ENCODE data around the gene CAPN5. TPM values are rescaled to one million over a fixed set of nuclear protein-coding genes. Genes with fewer than 3 reads are reported as not detected.

CAPN5 gene
- total RNA-seq, 1 donor from 2014 or later, result 0.71 TPM

DNA sequence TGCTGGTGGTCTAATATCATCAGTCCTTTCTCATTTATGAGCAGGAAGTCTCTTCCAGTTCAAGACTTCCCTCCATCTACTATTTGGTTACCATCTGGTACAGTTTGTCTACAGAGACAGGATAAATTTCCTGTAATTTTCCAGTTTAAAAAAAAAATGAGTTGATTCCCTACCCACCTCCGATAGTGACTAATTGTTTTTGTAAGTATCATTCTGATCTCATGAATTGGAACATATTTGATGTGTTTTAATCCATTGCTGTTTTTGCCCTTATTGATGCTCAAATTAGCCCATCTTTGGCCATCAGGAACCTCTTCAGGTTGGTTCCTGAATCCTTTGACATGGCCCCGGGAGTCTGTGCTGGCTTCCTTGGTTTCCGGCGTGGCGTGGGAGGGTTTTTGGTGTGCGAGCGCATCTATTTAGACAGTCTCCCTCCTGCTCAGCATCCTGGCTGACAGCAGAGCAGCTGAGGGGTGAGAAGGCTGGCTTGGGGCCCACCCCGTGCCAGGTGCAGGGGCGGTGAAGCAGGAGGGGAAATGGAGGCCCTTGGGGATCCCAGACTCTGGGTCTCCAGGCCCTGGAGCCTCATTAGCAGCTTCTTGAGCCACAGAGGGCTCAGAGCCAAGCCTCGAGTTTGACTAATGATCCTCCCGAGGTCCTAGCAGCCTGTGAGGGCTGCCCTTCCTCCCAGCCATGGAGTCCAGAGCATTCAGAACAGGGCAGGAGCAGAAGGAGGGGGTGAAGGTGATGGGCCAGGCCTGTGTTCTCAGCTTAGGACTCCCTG, 42.7 kb downstream of the CAPN5 start:
- TF ChIP-seq, protein P1, sequence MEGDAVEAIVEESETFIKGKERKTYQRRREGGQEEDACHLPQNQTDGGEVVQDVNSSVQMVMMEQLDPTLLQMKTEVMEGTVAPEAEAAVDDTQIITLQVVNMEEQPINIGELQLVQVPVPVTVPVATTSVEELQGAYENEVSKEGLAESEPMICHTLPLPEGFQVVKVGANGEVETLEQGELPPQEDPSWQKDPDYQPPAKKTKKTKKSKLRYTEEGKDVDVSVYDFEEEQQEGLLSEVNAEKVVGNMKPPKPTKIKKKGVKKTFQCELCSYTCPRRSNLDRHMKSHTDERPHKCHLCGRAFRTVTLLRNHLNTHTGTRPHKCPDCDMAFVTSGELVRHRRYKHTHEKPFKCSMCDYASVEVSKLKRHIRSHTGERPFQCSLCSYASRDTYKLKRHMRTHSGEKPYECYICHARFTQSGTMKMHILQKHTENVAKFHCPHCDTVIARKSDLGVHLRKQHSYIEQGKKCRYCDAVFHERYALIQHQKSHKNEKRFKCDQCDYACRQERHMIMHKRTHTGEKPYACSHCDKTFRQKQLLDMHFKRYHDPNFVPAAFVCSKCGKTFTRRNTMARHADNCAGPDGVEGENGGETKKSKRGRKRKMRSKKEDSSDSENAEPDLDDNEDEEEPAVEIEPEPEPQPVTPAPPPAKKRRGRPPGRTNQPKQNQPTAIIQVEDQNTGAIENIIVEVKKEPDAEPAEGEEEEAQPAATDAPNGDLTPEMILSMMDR (IDR thresholded peaks at IDR 0.05), result no peak
- intact Hi-C loops (cut with micrococcal nuclease), result no loop called here
- CTCF ChIA-PET, result no interaction called here
- POLR2A ChIA-PET, result no interaction called here
- Mint-ChIP-seq H3K36me3 (ENCODE audit: low read depth) (no peaks in the 10 kb centered on the region), H3K27ac (no peak overlapping the region), H3K4me3 (no peak overlapping the region), H3K4me1 (peaks cover 1% of the 10 kb centered on the region), H3K9me3 (no peaks in the 10 kb centered on the region), H3K27me3 (peaks cover 6% of the 10 kb centered on the region)
- DNase-seq (no peak), ATAC-seq (ENCODE audit: low read depth) (no peak)

DNA sequence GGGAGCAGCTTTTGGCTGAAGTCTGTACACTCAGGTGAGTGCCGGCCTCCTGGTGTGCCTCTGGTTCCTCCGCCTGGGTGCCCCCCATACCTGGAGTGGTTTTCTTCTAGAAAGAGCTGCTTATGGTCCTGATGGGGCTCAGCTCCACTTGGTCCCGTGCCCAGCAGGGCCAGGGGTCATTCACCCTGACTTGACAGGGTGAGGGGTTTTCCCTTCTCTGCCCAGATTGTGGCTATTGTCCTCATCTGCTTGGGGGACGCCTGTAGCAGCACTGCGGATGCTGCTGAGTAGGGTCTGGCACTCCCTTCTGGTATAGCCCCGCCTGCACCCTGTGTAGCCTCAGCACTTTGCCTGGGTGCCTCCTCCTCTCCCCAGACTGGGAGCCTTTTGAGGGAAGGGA, 44.1 kb downstream of the CAPN5 start:
- Mint-ChIP-seq H3K27me3 (peaks cover 6% of the 10 kb centered on the region), H3K9me3 (no peaks in the 10 kb centered on the region), H3K36me3 (ENCODE audit: low read depth) (no peaks in the 10 kb centered on the region), H3K4me1 (peaks cover 1% of the 10 kb centered on the region), H3K4me3 (no peak overlapping the region), H3K27ac (no peak overlapping the region)
- ATAC-seq (ENCODE audit: low read depth) (no peak), DNase-seq (no peak)
- intact Hi-C loops (cut with micrococcal nuclease), result no loop called here
- CTCF ChIA-PET, result no interaction called here
- POLR2A ChIA-PET, result no interaction called here
- TF ChIP-seq, protein P1 (IDR thresholded peaks at IDR 0.05), result no peak

DNA sequence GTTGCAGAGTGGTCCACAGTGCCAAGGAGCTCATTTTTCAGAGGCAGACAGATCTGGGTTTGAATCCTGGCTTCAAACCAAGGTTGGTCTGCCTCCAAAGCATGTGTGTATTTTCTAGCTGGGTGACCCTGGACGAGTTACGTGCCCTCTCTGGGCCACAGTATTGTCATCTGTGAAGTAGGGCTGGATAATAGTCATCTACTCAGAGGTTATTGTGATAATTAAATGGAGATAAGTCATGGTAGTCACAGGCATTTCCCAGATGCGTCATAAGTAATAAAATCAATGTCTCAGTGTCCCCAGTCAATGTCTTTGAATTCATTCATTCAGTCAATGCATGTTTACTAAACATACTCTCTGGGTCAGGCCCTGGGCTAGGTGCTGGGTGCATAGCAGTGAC, 44.5 kb downstream of the CAPN5 start:
- intact Hi-C loops (cut with micrococcal nuclease), result no loop called here
- ChIA-PET CTCF (no interaction called here), POLR2A (no interaction called here)
- ATAC-seq (ENCODE audit: low read depth) (no peak), DNase-seq (no peak)
- Mint-ChIP-seq H3K27ac (no peak overlapping the region), H3K9me3 (no peaks in the 10 kb centered on the region), H3K27me3 (peaks cover 6% of the 10 kb centered on the region), H3K36me3 (ENCODE audit: low read depth) (no peaks in the 10 kb centered on the region), H3K4me1 (peaks cover 1% of the 10 kb centered on the region), H3K4me3 (no peak overlapping the region)
- TF ChIP-seq, protein P1 (IDR thresholded peaks at IDR 0.05), result no peak

DNA sequence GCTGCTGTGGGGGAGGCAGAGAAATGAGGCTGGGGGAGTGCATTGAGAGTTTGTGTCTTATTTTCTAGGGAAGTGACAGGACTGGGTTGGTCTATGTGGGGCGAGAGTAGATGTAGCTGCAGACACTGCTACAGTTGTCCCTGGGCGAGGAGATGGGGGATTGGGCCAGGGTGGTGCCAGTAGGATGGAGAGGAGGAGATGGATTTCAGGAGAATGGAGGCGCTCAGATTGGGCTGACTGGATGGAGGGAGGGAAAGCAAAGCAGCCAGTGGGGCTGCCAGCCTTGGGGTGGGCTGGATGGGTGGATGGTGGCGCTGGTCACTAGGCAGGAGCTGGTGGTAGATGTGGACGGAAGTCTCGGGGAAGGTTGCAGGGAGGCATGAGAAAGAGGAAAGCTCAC, 45.2 kb downstream of the CAPN5 start:
- Mint-ChIP-seq H3K36me3 (ENCODE audit: low read depth) (no peaks in the 10 kb centered on the region), H3K4me3 (no peak overlapping the region), H3K4me1 (peaks cover 1% of the 10 kb centered on the region), H3K27me3 (peaks cover 6% of the 10 kb centered on the region), H3K9me3 (no peaks in the 10 kb centered on the region), H3K27ac (no peak overlapping the region)
- intact Hi-C loops (cut with micrococcal nuclease), result no loop called here
- TF ChIP-seq, protein P1 (IDR thresholded peaks at IDR 0.05), result no peak
- ChIA-PET CTCF (no interaction called here), POLR2A (no interaction called here)
- no peak for DNase-seq
- no peak for ATAC-seq (ENCODE audit: low read depth)

DNA sequence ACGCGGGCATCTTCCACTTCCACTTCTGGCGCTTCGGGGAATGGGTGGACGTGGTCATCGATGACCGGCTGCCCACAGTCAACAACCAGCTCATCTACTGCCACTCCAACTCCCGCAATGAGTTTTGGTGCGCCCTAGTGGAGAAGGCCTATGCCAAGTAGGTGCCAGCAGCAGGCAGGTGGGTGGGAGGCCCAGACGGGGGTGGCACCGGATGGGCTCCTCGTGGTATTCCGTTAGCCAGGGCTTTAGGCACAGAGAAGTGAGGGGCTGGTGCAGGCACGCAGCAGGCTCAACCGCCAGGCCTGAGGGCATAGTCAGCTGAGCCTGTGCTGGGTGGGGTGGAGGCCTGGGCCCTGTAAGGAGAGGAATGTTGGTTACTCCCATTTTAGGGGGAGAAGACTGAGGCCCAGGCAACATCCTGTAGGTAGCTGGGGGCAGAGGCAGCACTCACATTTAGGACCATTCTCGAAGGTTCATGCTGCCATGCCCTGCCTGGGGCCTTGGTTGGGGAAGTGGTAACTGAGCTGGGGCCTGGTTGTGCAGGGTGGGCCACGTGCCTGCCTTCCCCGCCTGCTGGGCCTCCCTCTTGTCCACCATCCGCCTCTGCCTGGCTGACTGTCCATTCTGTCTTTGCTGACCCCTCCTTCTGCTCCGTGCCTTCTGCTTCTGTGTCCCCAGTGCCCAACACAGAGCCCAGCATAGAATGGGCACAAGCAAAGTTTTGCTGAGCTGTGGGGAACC, 46.0 kb downstream of the CAPN5 start:
- TF ChIP-seq, protein P1 (IDR thresholded peaks at IDR 0.05), result no peak
- no peaks in the 10 kb centered on the region for H3K36me3 Mint-ChIP-seq (ENCODE audit: low read depth)
- peaks cover 3% of the 10 kb centered on the region for H3K27me3 Mint-ChIP-seq
- H3K4me1 Mint-ChIP-seq, result peaks cover 1% of the 10 kb centered on the region
- no peak overlapping the region for H3K27ac Mint-ChIP-seq
- ATAC-seq (ENCODE audit: low read depth) (no peak), DNase-seq (no peak)
- no peak overlapping the region for H3K4me3 Mint-ChIP-seq
- ChIA-PET POLR2A (no interaction called here), CTCF (no interaction called here)
- H3K9me3 Mint-ChIP-seq, result no peaks in the 10 kb centered on the region
- intact Hi-C loops (cut with micrococcal nuclease), result no loop called here
